ENCODE measurements around the gene SYAP1.

DNA sequence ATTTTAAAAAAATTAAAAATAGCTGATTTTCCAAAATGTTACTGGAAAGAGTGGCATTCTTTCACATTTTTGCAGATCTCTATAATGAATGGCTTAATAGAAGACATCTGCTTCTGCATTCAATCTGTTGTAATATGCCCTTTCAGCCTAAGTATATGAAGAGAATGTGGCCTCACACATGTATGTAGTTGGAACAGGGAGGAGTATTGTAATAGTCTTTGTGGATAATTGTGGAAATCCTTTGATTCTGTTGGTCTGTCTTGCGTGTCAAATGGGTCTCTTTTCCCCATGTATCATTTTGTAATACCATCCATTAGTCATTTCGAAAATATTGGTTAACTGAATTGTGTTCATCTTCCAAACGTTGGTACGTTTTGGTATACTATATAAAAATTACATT, 78.4 kb downstream of the SYAP1 start:
- TF ChIP-seq SIN3A (IDR thresholded peaks at IDR 0.05; ENCODE audit: borderline replicate concordance, insufficient read depth, low read length) (no peak), POLR2AphosphoS5 (IDR thresholded peaks at IDR 0.05; ENCODE audit: low read depth, low read length) (no peak)
- TF ChIP-seq, protein P1, sequence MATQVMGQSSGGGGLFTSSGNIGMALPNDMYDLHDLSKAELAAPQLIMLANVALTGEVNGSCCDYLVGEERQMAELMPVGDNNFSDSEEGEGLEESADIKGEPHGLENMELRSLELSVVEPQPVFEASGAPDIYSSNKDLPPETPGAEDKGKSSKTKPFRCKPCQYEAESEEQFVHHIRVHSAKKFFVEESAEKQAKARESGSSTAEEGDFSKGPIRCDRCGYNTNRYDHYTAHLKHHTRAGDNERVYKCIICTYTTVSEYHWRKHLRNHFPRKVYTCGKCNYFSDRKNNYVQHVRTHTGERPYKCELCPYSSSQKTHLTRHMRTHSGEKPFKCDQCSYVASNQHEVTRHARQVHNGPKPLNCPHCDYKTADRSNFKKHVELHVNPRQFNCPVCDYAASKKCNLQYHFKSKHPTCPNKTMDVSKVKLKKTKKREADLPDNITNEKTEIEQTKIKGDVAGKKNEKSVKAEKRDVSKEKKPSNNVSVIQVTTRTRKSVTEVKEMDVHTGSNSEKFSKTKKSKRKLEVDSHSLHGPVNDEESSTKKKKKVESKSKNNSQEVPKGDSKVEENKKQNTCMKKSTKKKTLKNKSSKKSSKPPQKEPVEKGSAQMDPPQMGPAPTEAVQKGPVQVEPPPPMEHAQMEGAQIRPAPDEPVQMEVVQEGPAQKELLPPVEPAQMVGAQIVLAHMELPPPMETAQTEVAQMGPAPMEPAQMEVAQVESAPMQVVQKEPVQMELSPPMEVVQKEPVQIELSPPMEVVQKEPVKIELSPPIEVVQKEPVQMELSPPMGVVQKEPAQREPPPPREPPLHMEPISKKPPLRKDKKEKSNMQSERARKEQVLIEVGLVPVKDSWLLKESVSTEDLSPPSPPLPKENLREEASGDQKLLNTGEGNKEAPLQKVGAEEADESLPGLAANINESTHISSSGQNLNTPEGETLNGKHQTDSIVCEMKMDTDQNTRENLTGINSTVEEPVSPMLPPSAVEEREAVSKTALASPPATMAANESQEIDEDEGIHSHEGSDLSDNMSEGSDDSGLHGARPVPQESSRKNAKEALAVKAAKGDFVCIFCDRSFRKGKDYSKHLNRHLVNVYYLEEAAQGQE (IDR thresholded peaks at IDR 0.05; ENCODE audit: insufficient read depth in 1 of 2, low read depth in 2 of 2, low read length in 2 of 2) = no peak
